ENCODE measurements around the gene CD40.
A peak's percentile ranks its signal among the peaks of the same experiment; 100 is the strongest.
"Not testable (repeated sequence)": the region's sequence is repeated elsewhere in the genome, so short reads cannot be mapped to it uniquely, and the experiment has no call there.

The CD40 gene

DNA sequence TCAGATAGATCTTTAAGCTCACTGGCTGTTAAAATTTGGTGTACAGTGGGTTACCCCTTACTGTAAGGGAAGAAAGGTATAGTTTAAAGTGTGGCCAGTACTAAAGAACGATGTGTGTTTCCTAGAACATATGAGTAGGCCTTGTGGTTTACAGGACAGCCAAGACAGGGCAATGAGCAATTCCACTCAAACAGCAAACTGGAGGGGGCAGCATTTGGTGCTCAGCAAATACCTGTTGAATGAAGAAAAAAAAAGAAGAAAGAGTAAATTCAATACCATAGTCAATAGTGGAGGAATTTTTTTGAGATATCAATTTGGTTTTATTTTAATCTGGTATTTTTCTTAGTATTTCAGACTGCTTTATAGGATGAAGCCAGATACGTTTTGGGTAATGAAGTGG, 24.6 kb upstream of the CD40 start:
- DNase-seq (ENCODE audit: low spot score) (no peak), FAIRE-seq (no peak)

DNA sequence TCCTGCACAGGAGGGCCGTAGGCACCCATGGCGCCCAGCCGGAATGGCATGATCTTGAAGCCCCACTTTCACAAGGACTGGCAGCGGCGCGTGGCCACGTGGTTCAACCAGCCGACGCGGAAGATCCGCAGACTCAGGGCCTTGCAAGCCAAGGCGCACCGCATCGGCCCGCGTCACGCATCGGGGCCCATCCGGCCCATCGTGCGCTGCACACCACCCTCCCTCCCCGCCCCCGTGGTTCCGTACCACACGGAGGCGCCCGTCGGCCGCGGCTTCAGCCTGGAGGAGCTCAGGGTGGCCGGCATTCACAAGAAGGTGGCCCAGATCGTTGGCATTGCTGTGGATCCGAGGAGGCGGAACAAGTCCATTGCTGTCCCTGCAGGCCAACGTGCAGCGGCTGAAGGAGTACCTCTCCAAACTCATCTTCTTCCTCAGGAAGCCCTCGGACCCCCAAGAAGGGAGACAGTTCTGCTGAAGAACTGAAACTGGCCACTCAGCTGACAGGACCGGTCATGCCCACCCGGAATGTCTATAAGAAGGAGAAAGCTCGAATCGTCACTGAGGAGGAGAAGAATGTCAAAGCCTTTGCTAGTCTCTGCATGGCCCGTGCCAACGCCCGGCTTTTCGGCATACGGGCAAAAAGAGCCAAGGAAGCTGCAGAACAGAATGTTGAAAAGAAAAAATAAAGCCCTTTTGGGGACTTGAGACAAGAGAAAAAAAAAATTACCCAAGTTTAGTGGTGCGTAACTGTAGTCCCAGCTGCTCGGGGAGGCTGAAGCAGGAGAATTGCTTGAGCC, 18.4 kb upstream of the CD40 start:
- DNase-seq (ENCODE audit: low spot score) (no peak), FAIRE-seq (no peak)

DNA sequence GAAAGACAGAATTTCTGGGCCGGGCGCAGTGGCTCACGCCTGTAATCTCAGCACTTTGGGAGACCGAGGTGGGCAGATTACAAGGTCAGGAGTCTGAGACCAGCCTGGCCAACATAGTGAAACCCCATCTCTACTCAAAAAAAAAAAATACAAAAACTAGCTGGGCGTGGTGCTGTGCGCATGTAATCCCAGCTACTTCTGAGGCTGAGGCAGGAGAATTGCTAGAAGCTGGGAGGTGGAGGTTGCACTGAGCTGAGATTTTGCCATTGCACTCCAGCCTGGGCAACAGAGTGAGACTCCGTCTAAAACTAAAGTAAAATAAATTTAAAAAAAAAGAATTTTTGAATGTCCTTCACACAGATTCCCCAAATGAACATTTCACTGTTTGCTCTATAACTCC, 17.7 kb upstream of the CD40 start:
- not testable (repeated sequence) for DNase-seq (ENCODE audit: low spot score); FAIRE-seq

DNA sequence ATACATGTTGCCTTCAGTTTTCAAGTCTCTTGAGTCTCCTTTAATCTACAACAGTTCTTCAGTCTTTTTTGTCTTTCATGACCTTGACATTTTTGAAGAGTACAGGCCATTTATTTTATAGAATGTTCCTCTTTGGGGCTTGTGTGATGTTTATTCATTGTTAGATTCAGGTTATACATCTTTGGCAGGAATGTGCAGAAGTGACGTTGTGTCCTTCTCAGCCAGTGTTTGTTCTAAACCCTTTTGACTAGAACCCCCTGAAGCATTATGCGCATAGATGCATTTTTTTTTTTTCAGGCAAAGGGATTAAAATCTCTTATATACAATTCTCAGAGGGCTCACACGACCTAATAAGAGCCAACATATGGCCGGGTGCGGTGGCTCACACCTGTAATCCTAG, 17.1 kb upstream of the CD40 start:
- DNase-seq (ENCODE audit: low spot score) (no peak), FAIRE-seq (no peak)

DNA sequence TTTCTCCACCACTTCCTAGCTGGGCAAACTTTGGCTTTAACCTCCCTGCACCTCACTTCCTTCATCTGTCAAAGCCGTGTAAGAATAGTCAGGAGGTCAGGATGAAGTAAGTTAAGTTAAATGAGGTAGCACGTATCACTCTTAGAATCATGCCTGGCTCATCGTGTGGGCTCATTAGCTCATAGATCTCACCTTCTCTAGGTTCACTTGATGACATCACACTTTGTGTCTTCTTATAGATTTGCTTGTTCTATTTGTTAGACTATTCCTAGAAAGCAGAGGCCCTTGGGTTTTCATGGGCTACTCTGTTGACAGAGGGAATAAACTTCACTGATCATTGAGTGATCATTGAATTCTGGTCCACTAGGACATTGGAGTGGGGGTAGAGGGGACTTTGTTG, 16.2 kb upstream of the CD40 start:
- FAIRE-seq (no peak), DNase-seq (ENCODE audit: low spot score) (no peak)

DNA sequence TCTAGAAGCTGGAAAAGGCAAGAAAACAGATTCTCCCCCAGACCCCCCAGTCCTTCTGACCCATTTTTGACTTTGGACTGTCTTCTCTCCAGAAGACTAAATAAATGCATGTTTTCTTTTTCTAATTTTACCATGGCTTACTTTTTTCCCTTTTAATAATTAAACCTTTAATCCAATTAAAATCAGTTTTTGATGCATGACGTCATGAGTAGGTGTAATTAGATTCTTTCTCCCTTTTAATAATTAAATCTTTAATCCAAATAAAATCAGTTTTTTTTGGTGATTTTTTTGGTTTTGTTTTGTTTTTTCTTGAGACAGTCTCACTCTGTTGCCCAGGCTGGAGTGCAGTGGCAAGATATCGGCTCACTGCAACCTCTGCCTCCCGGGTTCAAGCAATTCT, 15.2 kb upstream of the CD40 start:
- FAIRE-seq, result no peak

DNA sequence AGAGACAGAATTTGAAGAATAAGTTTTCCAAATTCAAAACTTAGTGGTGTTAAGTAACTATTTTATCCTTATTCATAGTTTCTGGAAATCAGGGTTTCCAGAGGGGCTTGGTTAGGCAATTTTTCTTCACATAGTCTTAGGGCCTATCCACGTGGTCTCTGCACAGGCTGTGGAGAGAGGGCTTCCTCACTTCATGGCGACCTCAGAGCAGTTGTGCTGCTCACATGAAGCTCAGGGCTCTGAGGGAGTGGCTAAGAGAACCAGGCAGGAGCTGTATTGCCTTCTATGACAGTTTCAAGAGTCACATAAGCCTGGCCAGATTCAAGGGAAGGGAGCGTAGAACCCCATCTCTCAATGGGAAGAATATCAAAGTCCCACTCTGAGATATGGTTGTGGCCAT, 13.9 kb upstream of the CD40 start:
- DNase-seq (ENCODE audit: low spot score) (no peak), FAIRE-seq (no peak)

More for the DNA sequence above, 15.2 kb upstream of the CD40 start:
- no peak for DNase-seq (ENCODE audit: low spot score)

DNA sequence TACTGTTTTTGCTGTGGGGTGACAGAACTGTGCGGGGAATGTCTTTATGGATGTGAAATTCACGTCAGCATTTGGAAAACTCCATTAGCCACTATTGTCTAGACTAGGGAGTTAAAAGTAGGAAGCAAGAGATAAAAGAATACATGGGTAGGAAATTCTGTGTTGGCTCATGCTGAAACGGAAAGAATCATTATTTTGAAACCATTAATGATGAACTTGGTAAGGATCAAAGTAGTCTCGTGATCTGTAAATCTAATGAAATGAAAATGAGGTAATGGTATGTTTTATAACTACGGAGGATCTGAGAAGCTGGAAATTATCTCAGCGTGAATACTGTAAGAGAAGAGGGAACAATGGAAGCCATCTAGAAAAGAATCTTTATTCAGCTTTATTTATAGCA, 11.1 kb upstream of the CD40 start:
- FAIRE-seq, result no peak
- no peak for DNase-seq (ENCODE audit: low spot score)

DNA sequence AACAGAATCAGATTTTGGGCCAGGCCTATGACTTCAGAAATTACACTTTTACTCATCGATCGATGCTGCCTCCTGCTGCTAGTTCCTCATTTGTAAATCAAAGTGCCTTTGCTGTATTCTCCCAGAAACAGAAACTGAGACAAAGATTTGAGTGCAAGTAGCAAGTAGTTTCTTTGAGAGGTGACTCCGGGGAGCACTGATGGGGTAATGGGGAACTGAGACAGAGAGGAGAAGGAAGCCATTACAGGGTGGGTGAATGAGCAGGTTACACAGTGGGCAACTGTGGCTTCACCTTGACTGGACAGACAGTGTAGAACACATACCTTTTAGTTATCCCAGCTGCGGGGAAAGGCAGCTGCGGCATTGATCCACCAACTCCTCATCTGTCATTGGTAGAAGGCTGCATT, 9.7 kb upstream of the CD40 start:
- DNase-seq (ENCODE audit: low spot score) (no peak), FAIRE-seq (no peak)

DNA sequence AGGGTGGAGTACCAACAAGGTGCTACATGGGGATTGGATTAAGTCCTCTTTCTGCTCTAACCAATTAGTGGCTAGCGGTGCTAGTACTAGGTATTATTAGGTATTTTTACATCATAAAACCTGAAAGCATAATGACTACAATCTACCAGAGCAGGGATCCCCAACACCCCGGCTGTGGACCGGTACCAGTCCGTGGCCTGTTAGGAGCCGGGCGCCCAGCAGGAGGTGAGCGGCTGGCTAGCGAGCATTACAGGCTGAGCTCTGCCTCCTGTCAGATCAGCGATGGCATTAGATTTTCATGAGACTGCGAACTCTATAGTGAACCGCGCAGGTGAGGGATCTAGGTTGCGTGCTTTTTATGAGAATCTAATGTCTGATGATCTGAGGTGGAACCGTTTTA, 9.1 kb upstream of the CD40 start:
- FAIRE-seq (no peak), DNase-seq (ENCODE audit: low spot score) (no peak)

DNA sequence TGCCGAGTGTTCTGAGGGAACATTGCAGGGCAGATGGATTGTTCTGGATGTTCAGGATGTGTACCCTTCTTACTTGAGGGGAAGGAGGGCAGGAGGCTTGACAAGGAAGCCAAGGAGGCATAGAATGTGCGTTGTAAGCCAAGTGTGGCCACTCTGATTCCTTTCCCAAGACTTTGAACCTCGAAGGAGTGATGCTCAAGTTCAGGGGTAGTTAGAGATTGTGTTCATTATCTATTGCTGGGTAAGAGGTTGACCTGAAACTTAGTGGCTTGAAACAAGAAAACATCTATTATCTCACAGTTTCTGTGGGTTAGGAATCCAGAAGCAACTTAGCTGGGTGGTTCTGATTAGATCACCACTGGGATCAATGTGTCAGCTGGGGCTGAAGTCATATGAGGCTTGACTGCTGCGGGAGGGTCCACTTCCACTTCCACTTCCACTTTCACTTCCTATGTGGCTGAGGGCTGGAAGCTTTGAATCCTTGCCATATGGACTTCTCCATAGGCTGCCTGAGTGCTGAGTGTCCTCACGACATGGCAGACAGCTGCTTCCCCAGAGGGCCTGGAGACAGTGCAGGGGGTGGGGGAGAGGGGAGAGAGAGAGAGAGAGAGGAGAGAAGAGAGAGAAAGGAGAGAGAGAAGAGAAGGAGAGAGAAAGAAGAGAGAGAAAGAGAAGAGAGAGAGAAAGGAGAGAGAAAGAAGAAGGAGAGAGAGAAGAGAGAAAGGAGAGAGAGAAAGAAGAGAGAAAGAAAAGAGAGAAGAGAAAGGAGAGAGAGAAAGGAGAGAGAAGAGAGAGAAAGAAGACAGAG, 6.9 kb upstream of the CD40 start:
- no peak for FAIRE-seq
- DNase-seq (ENCODE audit: low spot score), result no peak

DNA sequence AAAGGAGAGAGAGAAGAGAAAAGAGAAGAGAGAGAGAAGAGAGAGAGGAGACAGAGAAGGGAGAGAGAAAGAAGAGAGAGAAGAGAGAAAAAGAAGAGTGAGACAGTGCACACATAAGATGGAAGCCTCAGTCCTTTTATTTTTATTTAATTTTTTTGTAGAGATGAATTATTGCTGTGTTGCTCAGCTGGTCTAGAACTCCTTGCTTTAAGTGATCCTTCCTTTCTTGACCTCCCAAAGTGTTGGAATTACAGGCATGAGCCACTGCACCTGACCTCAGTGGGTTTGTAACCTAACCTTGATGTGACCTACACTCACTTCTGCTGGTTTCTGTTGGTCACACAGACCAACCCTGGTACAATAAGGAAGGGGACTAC, 6.3 kb upstream of the CD40 start:
- DNase-seq (ENCODE audit: low spot score), result no peak
- no peak for FAIRE-seq

DNA sequence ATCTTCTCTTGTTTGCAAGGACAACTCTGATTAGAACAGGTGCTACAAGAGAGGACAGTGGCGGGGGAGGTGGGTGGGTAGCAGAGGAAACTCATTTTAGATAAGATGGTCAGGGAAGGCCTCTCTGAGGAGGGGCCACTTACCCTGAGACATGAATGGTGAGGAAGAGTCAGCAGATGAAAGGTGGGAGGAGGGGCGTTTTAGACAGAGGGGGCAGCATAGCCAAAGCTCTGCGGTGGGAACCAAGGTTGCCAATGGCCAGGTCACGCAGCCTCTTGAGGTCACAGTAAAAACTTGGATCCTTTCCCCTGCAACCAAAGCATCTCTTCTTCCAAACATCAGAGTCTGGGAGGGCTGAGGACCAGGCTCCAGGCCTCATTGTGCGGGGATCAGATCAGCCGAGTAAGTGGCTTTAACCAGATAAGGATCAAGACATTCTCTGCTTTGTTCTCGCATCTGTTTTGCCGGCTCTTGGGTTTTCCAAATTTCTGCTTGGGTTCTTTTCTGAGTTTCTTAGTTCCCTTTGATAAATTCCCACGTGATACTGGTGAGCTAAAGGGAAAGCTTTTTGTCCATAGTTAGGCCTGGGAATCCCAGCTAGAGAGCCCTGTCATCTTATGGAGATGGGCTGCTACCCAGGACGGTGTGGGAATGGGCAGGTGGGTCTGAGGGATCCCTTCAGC, 5.5 kb upstream of the CD40 start:
- no peak for FAIRE-seq
- no peak for DNase-seq (ENCODE audit: low spot score)

DNA sequence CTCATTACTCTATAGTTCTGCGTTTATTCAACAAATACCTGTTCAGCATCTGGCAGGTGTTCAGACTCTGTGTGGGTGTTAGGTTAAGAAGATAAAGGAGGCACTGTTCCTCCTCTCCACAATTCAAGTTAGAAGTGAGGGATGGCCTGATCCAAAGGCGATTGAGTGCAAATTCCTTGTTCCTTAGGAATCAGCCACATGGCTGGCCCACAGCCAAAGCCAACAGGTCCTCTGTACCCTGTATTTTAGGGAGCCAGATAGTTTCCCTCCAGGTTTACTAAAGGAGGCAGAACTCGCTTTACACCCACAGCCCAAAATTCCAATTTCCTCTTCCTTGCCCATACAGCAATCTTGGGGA, 5.0 kb upstream of the CD40 start:
- FAIRE-seq (no peak), DNase-seq (ENCODE audit: low spot score) (no peak)

DNA sequence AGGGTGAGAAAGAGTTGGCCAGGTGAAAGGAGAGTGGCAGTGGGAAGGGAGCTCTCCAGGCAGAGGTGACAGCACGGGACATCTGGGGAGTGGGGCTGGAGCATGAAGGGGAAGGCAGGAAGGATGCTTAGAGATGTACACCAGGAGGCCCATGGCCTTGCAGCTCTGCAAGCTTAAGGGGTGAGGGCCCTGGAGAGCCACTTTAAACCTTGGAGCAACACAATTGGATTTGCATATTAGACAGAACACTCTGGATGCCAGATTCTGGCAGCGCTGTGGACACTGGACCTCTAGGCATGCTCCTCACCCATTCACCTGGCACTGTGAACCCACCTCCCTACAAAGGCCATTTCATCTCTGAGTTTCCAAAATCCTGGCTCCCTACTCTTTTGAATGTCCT, 3.7 kb upstream of the CD40 start:
- FAIRE-seq (no peak), DNase-seq (ENCODE audit: low spot score) (no peak)

DNA sequence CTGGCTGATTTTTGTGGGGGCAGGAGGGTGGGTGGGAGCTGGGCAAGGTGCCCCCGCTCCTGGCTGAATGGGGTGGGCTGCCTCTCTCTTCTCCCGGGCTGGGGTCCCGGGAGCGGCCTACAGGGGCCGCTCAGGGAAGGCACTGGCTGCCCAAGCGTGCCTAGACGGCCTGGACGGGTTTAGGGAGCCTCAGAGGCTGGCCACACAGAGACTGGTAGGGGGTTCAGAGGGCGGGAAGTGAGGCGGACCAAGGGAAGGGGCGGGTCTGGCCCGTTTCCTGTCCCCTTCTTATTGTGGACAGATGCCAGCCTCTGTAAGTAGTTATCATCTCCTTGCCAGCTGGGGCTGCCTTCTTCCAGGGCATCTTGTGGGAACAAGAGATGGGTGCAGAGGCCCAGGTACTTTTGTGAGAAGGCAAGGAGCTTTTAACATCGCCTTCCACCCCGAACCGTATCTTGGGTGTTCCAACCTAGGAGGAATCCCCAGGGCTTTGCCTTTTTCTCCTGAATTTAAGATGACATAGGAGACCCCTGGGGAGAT, 437 bp downstream of the CD40 start:
- peak; percentile 37 for DNase-seq (ENCODE audit: low spot score)
- no peak for FAIRE-seq

DNA sequence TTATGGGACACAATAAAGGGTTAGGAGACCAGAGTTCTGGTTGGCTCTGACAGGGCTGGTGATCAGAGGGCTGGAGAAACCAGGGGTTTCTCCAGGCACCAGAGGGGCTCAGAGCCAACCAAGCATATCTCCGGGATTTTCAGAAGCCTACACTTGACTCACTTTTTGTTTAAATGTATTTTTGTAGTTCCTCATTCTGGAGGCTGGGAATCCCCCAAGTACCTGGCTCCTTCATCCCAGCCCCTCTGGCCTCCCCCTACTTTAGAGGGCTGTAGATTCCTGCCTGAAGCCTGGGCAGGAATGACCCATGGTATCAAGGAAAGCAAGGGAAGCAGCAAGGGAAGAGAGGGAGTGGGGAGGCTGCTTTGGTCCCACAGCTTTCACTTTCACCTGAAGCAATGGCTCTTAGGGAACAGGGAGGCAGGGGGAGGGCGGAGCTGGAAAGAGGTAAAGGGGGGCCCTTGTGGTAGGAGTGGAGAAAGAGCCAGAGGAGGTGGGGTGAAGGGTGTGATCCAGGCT, 973 bp downstream of the CD40 start:
- DNase-seq (ENCODE audit: low spot score) (peak; percentile 41), FAIRE-seq (no peak)

DNA sequence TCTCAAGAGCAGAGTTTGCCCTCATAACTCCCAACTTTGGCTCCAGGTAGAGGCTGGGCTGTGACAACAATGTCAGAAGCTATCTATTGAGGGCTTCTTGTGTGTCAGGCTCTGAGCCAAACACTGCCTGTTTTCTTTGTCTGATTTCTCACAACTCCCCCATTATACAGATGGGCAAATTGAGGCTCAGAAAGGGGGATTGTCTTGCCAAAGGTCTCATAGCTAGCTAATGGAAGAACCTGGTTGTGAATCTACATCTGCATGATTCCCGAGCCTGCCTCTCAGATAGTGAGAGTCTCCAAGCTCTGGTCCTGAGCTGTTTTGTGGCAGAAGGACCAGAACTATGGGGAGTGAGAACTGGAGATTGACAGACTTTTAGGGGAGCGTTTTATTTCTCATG, 1.4 kb downstream of the CD40 start:
- FAIRE-seq (no peak), DNase-seq (ENCODE audit: low spot score) (no peak)

DNA sequence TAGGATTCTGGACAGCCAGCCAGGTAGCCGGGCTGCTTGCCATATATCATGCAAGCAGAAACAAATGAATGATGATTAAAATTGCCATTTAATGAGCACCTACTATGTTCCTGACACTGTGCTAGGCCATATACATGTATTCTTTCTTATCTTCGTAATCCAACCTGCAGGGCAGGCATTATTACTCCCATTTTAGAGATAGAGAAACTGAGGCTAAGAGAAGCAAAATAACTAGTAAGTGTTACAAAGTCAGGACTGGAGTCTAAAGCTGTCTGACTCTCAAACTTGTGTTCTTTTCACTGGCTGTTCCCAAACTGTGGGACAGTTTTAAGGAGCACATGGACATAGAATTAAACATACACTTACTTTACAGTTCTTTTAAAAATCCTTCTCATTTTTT, 2.0 kb downstream of the CD40 start:
- no peak for DNase-seq (ENCODE audit: low spot score)
- no peak for FAIRE-seq

DNA sequence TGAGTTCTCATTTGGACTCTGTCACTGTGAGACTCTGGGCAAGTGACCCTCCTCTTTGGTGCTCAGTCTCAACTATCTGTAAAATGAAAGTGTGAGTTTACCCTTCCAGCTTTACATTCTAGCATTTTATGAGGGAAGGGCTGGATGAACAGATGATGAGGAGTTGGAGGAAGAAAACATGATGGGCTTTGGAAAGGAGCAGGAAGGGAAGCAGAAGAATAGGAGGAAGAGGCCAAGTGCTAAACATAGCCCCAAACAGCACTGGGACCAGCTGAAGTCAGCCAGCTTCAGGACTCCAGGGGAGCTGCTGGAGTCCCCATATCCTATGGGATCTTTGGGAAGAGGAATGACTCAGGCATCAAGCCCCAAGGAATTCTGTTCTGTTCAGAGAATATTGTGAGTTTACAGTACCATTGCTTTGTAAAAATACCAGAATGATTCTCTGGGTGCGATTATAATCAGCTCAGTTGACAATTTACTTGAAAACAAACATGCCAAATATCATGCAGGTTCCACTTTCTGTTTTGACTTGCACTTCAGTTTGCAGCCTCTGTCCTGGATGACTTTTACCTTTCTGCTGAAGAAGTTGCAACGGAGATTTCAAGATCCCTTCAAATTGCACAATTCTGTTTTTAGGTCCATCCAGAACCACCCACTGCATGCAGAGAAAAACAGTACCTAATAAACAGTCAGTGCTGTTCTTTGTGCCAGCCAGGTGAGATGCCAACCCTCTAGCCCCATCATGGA, 3.2 kb downstream of the CD40 start:
- DNase-seq (ENCODE audit: low spot score), result no peak
- no peak for FAIRE-seq

DNA sequence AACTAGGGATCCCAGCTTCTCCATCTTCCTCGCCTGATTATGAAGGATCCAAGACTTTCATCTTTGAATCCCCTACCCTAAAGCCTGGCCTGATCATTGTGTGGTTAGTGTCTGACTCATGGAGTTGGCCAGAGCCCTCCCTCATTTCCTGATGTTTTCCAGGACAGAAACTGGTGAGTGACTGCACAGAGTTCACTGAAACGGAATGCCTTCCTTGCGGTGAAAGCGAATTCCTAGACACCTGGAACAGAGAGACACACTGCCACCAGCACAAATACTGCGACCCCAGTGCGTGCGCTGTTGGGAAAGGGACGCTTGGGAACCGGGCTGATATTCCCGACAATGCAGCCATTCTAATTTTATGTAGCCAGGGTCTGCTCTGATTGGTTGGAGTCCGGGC, 4.0 kb downstream of the CD40 start:
- peak; percentile 92 for FAIRE-seq

More for the DNA sequence above, 4.0 kb downstream of the CD40 start:
- DNase-seq (ENCODE audit: low spot score), result peak; percentile 79

All from RCC 7860 (cell line).